Endodermal cell (in vitro differentiated cells): ENCODE measurements around the gene MED16. TPM values are rescaled to one million over a fixed set of nuclear protein-coding genes. Genes with fewer than 3 reads are reported as not detected.
A peak's percentile ranks its signal among the peaks of the same experiment; 100 is the strongest.

Experiments used
- DNase-seq: peaks from one replicate; pipeline ENCODE4 v3.0.0-alpha.2; 2017
- H3K27ac ChIP-seq: 2 replicates; pipeline ENCODE4 v1.5.1; 2013; ENCODE audit warnings: mild to moderate bottlenecking, low read depth, low read length, moderate library complexity
- H3K27me3 ChIP-seq: 2 replicates; pipeline ENCODE4 v1.6.1; 2013; ENCODE audit warnings: mild to moderate bottlenecking, low read length, moderate library complexity; ENCODE audit not compliant: insufficient read depth, control insufficient read depth, poor library complexity, severe bottlenecking
- H3K36me3 ChIP-seq: 2 replicates; pipeline ENCODE4 v1.7.0; 2013; ENCODE audit warnings: mild to moderate bottlenecking, low read length, moderate library complexity; ENCODE audit not compliant: control insufficient read depth, insufficient read depth
- H3K4me1 ChIP-seq: one replicate; pipeline ENCODE4 v1.7.0; 2013; ENCODE audit warnings: low read length; ENCODE audit not compliant: control insufficient read depth, insufficient read depth
- H3K4me3 ChIP-seq: 2 replicates; pipeline ENCODE4 v1.5.1; 2013; ENCODE audit warnings: mild to moderate bottlenecking, low read length, moderate library complexity
- H3K9ac ChIP-seq: 2 replicates; pipeline ENCODE4 v1.6.1; 2013; ENCODE audit warnings: mild to moderate bottlenecking, low read length, moderate library complexity; ENCODE audit not compliant: poor library complexity, severe bottlenecking; ENCODE audit errors: extremely low read depth
- H3K9me3 ChIP-seq: 2 replicates; pipeline ENCODE4 v1.6.1; 2013; ENCODE audit warnings: mild to moderate bottlenecking, low read length, moderate library complexity; ENCODE audit not compliant: control insufficient read depth
- H3K27ac Mint-ChIP-seq: 2 replicates; pipeline ENCODE4 v1.8.0; 2020; ENCODE audit warnings: mixed read lengths
- H3K27me3 Mint-ChIP-seq: 2 replicates; pipeline ENCODE4 v1.8.0; 2021; ENCODE audit warnings: mild to moderate bottlenecking, mixed read lengths; ENCODE audit not compliant: insufficient read depth
- H3K36me3 Mint-ChIP-seq: 2 replicates; pipeline ENCODE4 v1.8.0; 2020; ENCODE audit warnings: low read depth, mixed read lengths
- H3K4me1 Mint-ChIP-seq: 2 replicates; pipeline ENCODE4 v1.8.0; 2020; ENCODE audit warnings: mixed read lengths
- H3K4me3 Mint-ChIP-seq: 2 replicates; pipeline ENCODE4 v1.8.0; 2020; ENCODE audit warnings: mild to moderate bottlenecking, moderate library complexity, mixed read lengths
- H3K9me3 Mint-ChIP-seq: 2 replicates; pipeline ENCODE4 v1.8.0; 2020; ENCODE audit warnings: mild to moderate bottlenecking, mixed read lengths
- CTCF ChIP-seq: fragments of 200-600 bp; sonication (generic); conservative IDR thresholded peaks from 2 replicates; pipeline ENCODE4 v1.5.0; 2021; ENCODE audit warnings: antibody characterized with exemption, mild to moderate bottlenecking
- WGBS, 2 experiments: methylation state at CpG; one replicate each; pipeline versions ENCODE4 v1.1.5 to v1.1.7; 2013; ENCODE audit warnings: missing lambda C conversion rate in 2 of 2, mixed read lengths in 1 of 2; ENCODE audit not compliant: insufficient coverage in 1 of 2, insufficient read length in 1 of 2; 5-methylcytosine and 5-hydroxymethylcytosine counted together
- total RNA-seq, 2 donors: library from RNA; stranded (reverse); fragmentation: NEBNext Ultra II Directional in 1 of 2; extraction: Animal tissue kit (Norgen Biotek cat#: 25700) in 1 of 2; gene quantifications; 2 replicates in 1 of 2; 3 replicates in 1 of 2; pipeline ENCODE4 v1.2.1, GENCODE V29; 2021

MED16 gene
- total RNA-seq, 2 donors from 2014 or later = 75.8 to 92.4 TPM

- Mint-ChIP-seq H3K27ac (peak overlapping the region; percentile 52), H3K4me3 (no peak overlapping the region), H3K36me3 (peaks cover 28% of the 10 kb centered on the region), H3K27me3 (peaks cover 12% of the 10 kb centered on the region), H3K4me1 (peaks cover 5% of the 10 kb centered on the region), H3K9me3 (peaks cover 5% of the 10 kb centered on the region)
- H3K27me3 ChIP-seq = no peaks in the 10 kb centered on the region
- no peak for TF ChIP-seq CTCF
- no peak overlapping the region for H3K9ac ChIP-seq
- no peaks in the 10 kb centered on the region for H3K9me3 ChIP-seq
- H3K36me3 ChIP-seq = peaks cover 18% of the 10 kb centered on the region
- no peaks in the 10 kb centered on the region for H3K4me1 ChIP-seq
- H3K27ac ChIP-seq = no peak overlapping the region
- DNase-seq = peak; percentile 61
- WGBS, 2 experiments = 72 to 76% methylated on average over 13 to 16 of the region's 16 CpGs
- no peak overlapping the region for H3K4me3 ChIP-seq
Observed at GRCh38 chr19:867301-867793, 25.6 kb downstream of the MED16 start.

- DNase-seq = peak; percentile 47
- 88 to 90% methylated on average over 7 to 38 of the region's 38 CpGs for WGBS, 2 experiments
- Histone ChIP-seq H3K27ac (no peak overlapping the region), H3K4me3 (no peak overlapping the region), H3K9ac (no peak overlapping the region), H3K36me3 (peaks cover 18% of the 10 kb centered on the region), H3K27me3 (no peaks in the 10 kb centered on the region), H3K9me3 (no peaks in the 10 kb centered on the region), H3K4me1 (no peaks in the 10 kb centered on the region)
- Mint-ChIP-seq H3K27me3 (peaks cover 12% of the 10 kb centered on the region), H3K9me3 (peaks cover 3% of the 10 kb centered on the region), H3K27ac (no peak overlapping the region), H3K4me3 (no peak overlapping the region), H3K4me1 (peaks cover 5% of the 10 kb centered on the region), H3K36me3 (peaks cover 28% of the 10 kb centered on the region)
- no peak for TF ChIP-seq CTCF
Observed at GRCh38 chr19:866769-867300, 26.2 kb downstream of the MED16 start.

- no peak for TF ChIP-seq CTCF
- peaks cover 9% of the 10 kb centered on the region for H3K36me3 ChIP-seq
- no peaks in the 10 kb centered on the region for H3K9me3 ChIP-seq
- Mint-ChIP-seq H3K27me3 (peaks cover 39% of the 10 kb centered on the region), H3K27ac (no peak overlapping the region), H3K4me3 (no peak overlapping the region), H3K4me1 (peaks cover 5% of the 10 kb centered on the region), H3K9me3 (no peaks in the 10 kb centered on the region), H3K36me3 (peaks cover 9% of the 10 kb centered on the region)
- WGBS, 2 experiments = 84 to 93% methylated on average over 2 to 7 of the region's 7 CpGs
- no peak for DNase-seq
- H3K4me1 ChIP-seq = no peaks in the 10 kb centered on the region
- H3K27me3 ChIP-seq = peaks cover 25% of the 10 kb centered on the region
- H3K27ac ChIP-seq = no peak overlapping the region
- H3K9ac ChIP-seq = no peak overlapping the region
- H3K4me3 ChIP-seq = no peak overlapping the region
Observed at GRCh38 chr19:863315-863620, 29.7 kb downstream of the MED16 start.
